Measurements from ENCODE around the gene AIMP1. TPM values are rescaled to one million over a fixed set of nuclear protein-coding genes. Genes with fewer than 3 reads are reported as not detected.

Gene AIMP1
- total and polyA plus RNA-seq, 2 of the 13 experiments (the other 11 are each of a cell fraction or from before 2014, with no cell fraction given) = 28.6 to 82.9 TPM

DNA sequence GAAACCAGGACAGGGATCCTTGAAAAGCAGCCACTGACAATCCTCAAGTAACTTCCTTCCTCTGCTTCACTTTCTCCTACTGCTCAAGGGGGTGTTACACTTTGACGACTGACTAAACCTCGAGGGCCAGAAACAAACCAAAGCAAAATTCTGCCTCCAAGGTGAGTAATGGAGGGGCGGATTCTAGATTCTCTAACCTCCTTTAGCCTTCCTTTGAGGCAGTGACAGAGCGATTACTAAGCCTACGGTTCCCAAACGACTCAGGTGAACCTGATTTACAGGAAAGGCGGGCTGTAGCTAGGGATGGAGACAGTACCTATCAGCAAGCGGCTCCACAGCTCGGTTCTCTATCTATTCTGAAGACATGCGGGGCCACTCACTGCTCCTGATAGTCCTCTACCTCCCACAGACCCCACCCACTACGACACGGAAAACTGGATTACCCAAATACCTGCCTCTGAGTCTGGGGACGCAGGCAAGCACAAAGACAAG is 828 bp upstream of the AIMP1 start (continued):
- TF ChIP-seq, protein P1, sequence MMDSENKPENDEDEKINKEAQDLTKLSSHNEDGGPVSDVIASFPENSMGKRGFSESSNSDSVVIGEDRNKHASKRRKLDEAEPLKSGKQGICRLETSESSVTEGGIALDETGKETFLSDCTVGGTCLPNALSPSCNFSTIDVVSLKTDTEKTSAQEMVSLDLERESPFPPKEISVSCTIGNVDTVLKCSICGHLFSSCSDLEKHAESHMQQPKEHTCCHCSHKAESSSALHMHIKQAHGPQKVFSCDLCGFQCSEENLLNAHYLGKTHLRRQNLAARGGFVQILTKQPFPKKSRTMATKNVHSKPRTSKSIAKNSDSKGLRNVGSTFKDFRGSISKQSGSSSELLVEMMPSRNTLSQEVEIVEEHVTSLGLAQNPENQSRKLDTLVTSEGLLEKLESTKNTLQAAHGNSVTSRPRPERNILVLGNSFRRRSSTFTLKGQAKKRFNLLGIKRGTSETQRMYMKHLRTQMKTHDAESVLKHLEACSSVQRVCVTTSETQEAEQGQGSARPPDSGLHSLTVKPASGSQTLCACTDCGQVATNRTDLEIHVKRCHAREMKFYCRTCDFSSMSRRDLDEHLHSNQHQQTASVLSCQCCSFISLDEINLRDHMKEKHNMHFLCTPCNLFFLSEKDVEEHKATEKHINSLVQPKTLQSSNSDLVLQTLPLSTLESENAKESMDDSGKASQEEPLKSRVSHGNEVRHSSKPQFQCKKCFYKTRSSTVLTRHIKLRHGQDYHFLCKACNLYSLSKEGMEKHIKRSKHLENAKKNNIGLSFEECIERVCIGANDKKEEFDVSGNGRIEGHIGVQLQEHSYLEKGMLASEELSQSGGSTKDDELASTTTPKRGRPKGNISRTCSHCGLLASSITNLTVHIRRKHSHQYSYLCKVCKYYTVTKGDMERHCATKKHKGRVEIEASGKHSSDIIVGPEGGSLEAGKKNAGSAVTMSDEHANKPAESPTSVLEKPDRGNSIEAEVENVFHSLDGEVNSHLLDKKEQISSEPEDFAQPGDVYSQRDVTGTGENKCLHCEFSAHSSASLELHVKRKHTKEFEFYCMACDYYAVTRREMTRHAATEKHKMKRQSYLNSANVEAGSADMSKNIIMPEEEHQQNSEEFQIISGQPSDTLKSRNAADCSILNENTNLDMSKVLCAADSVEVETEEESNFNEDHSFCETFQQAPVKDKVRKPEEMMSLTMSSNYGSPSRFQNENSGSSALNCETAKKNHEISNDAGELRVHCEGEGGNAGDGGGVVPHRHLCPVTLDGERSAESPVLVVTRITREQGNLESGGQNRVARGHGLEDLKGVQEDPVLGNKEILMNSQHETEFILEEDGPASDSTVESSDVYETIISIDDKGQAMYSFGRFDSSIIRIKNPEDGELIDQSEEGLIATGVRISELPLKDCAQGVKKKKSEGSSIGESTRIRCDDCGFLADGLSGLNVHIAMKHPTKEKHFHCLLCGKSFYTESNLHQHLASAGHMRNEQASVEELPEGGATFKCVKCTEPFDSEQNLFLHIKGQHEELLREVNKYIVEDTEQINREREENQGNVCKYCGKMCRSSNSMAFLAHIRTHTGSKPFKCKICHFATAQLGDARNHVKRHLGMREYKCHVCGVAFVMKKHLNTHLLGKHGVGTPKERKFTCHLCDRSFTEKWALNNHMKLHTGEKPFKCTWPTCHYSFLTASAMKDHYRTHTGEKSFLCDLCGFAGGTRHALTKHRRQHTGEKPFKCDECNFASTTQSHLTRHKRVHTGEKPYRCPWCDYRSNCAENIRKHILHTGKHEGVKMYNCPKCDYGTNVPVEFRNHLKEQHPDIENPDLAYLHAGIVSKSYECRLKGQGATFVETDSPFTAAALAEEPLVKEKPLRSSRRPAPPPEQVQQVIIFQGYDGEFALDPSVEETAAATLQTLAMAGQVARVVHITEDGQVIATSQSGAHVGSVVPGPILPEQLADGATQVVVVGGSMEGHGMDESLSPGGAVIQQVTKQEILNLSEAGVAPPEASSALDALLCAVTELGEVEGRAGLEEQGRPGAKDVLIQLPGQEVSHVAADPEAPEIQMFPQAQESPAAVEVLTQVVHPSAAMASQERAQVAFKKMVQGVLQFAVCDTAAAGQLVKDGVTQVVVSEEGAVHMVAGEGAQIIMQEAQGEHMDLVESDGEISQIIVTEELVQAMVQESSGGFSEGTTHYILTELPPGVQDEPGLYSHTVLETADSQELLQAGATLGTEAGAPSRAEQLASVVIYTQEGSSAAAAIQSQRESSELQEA (CRISPR knock-in tag; IDR thresholded peaks at IDR 0.05; ENCODE audit: not compliant biosample characterization) = no peak
- TF ChIP-seq ZNF446 (CRISPR knock-in tag; IDR thresholded peaks at IDR 0.05) = no peak
- TF ChIP-seq, protein P2, sequence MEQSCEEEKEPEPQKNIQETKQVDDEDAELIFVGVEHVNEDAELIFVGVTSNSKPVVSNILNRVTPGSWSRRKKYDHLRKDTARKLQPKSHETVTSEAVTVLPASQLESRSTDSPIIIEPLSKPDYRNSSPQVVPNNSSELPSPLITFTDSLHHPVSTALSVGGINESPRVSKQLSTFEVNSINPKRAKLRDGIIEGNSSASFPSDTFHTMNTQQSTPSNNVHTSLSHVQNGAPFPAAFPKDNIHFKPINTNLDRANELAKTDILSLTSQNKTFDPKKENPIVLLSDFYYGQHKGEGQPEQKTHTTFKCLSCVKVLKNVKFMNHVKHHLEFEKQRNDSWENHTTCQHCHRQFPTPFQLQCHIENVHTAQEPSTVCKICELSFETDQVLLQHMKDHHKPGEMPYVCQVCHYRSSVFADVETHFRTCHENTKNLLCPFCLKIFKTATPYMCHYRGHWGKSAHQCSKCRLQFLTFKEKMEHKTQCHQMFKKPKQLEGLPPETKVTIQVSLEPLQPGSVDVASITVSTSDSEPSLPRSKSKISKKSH (CRISPR knock-in tag; IDR thresholded peaks at IDR 0.05; ENCODE audit: borderline replicate concordance) = no peak
- TF ChIP-seq POLR2AphosphoS5 (IDR thresholded peaks at IDR 0.05; ENCODE audit: low read depth, low read length) = 0 out of 2 replicates have a peak, but pooled peaks have one; percentile 45
- TF ChIP-seq CHCHD3 (CRISPR knock-in tag; IDR thresholded peaks at IDR 0.05) = no peak
- no peak for TF ChIP-seq SYNCRIP (IDR thresholded peaks at IDR 0.05; ENCODE audit: insufficient read depth, low read depth, low read length)
- TF ChIP-seq DR1 (CRISPR knock-in tag; IDR thresholded peaks at IDR 0.05) = no peak
- 0 out of 2 replicates have a peak, but pooled peaks have one; percentile 5 for TF ChIP-seq MAZ (IDR thresholded peaks at IDR 0.05; ENCODE audit: borderline replicate concordance, low read depth, low read length)
- TF ChIP-seq MAZ (CRISPR knock-in tag; IDR thresholded peaks at IDR 0.05; ENCODE audit: low read depth) = no peak
- no peak for TF ChIP-seq SIX4 (CRISPR knock-in tag; IDR thresholded peaks at IDR 0.05)
- TF ChIP-seq, protein P3, sequence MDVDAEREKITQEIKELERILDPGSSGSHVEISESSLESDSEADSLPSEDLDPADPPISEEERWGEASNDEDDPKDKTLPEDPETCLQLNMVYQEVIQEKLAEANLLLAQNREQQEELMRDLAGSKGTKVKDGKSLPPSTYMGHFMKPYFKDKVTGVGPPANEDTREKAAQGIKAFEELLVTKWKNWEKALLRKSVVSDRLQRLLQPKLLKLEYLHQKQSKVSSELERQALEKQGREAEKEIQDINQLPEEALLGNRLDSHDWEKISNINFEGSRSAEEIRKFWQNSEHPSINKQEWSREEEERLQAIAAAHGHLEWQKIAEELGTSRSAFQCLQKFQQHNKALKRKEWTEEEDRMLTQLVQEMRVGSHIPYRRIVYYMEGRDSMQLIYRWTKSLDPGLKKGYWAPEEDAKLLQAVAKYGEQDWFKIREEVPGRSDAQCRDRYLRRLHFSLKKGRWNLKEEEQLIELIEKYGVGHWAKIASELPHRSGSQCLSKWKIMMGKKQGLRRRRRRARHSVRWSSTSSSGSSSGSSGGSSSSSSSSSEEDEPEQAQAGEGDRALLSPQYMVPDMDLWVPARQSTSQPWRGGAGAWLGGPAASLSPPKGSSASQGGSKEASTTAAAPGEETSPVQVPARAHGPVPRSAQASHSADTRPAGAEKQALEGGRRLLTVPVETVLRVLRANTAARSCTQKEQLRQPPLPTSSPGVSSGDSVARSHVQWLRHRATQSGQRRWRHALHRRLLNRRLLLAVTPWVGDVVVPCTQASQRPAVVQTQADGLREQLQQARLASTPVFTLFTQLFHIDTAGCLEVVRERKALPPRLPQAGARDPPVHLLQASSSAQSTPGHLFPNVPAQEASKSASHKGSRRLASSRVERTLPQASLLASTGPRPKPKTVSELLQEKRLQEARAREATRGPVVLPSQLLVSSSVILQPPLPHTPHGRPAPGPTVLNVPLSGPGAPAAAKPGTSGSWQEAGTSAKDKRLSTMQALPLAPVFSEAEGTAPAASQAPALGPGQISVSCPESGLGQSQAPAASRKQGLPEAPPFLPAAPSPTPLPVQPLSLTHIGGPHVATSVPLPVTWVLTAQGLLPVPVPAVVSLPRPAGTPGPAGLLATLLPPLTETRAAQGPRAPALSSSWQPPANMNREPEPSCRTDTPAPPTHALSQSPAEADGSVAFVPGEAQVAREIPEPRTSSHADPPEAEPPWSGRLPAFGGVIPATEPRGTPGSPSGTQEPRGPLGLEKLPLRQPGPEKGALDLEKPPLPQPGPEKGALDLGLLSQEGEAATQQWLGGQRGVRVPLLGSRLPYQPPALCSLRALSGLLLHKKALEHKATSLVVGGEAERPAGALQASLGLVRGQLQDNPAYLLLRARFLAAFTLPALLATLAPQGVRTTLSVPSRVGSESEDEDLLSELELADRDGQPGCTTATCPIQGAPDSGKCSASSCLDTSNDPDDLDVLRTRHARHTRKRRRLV (CRISPR knock-in tag; IDR thresholded peaks at IDR 0.05) = peak; percentile 33; the same call in 1 of the 2 replicates
- TF ChIP-seq KAT7 (CRISPR knock-in tag; IDR thresholded peaks at IDR 0.05; ENCODE audit: borderline replicate concordance) = no peak; the same call in 1 of the 2 replicates
- no peak for TF ChIP-seq ZNF552 (CRISPR knock-in tag; IDR thresholded peaks at IDR 0.05; ENCODE audit: borderline replicate concordance)
- no peak for TF ChIP-seq FOXK2 (IDR thresholded peaks at IDR 0.05)
- TF ChIP-seq IKZF4 (CRISPR knock-in tag; IDR thresholded peaks at IDR 0.05; ENCODE audit: borderline replicate concordance, low read depth, not compliant biosample characterization) = no peak

Data from HepG2 (cell line).